Natural killer cell (primary cell): ENCODE measurements around the gene CPLX3. TPM values are rescaled to one million over a fixed set of nuclear protein-coding genes. Genes with fewer than 3 reads are reported as not detected.

ENCODE experiments used
- ATAC-seq, 3 donors: fragments of 150-1000 bp in 2 of 3; fragments of 200-7000 bp in 1 of 3; cut with Tn5 transposase; 1 replicate in 1 of 3; 2 replicates in 2 of 3; pipeline ENCODE4 v1.10.0; 2021; ENCODE audit warnings: mild to moderate bottlenecking in 2 of 3, moderate library complexity in 2 of 3
- DNase-seq, 2 donors: peaks; one replicate each; pipeline versions ENCODE4 v3.0.0 to v3.0.0-alpha.2; 2013 to 2021; ENCODE audit warnings: mixed read lengths in 1 of 2
- H3K27ac ChIP-seq: one replicate; pipeline ENCODE4 v1.5.1; 2013; ENCODE audit warnings: mild to moderate bottlenecking, low read length
- H3K27me3 ChIP-seq: one replicate; pipeline ENCODE4 v1.6.1; 2013; ENCODE audit warnings: low read length; ENCODE audit not compliant: control insufficient read depth, insufficient read depth
- H3K36me3 ChIP-seq: one replicate; pipeline ENCODE4 v1.6.1; 2013; ENCODE audit warnings: low read length; ENCODE audit not compliant: control insufficient read depth, insufficient read depth
- H3K4me1 ChIP-seq: one replicate; pipeline ENCODE4 v1.6.1; 2013; ENCODE audit warnings: low read length; ENCODE audit not compliant: control insufficient read depth, insufficient read depth
- H3K4me3 ChIP-seq: one replicate; pipeline ENCODE4 v1.5.1; 2013; ENCODE audit warnings: low read length
- H3K9me3 ChIP-seq: one replicate; pipeline ENCODE4 v1.6.1; 2013; ENCODE audit warnings: low read length; ENCODE audit not compliant: control insufficient read depth, insufficient read depth
- H3K27ac Mint-ChIP-seq, 2 donors: one replicate each; pipeline ENCODE4 v1.8.0; 2022; ENCODE audit warnings: mild to moderate bottlenecking in 2 of 2, mixed read lengths in 2 of 2, moderate library complexity in 1 of 2
- H3K27me3 Mint-ChIP-seq, 2 donors: one replicate each; pipeline ENCODE4 v1.8.0; 2022; ENCODE audit warnings: low read depth in 2 of 2, mixed read lengths in 2 of 2
- H3K36me3 Mint-ChIP-seq: one replicate; pipeline ENCODE4 v1.8.0; 2022; ENCODE audit warnings: mixed read lengths
- H3K4me1 Mint-ChIP-seq, 2 donors: one replicate each; pipeline ENCODE4 v1.8.0; 2022; ENCODE audit warnings: mixed read lengths in 2 of 2
- H3K4me3 Mint-ChIP-seq: one replicate; pipeline ENCODE4 v1.8.0; 2022; ENCODE audit warnings: mild to moderate bottlenecking, moderate library complexity, mixed read lengths
- H3K9me3 Mint-ChIP-seq, 2 donors: one replicate each; pipeline ENCODE4 v1.8.0; 2022; ENCODE audit warnings: mixed read lengths in 2 of 2
- WGBS: methylation state at CpG from one replicate; pipeline ENCODE4 v1.1.7; 2013; ENCODE audit warnings: missing lambda C conversion rate; ENCODE audit not compliant: insufficient coverage; 5-methylcytosine and 5-hydroxymethylcytosine counted together
- intact Hi-C: fragments of 100-400 bp; cut with micrococcal nuclease; formaldehyde crosslinking; loops from one replicate; pipeline ENCODE4 v1.14.2; 2022
- total RNA-seq, 4 donors: library from RNA; stranded (reverse); fragments of 120-200 nt in 1 of 4; gene quantifications; one replicate each; pipeline versions ENCODE4 v1.2.3 to v1.2.4, GENCODE V29; 2013 to 2022
- TF ChIP-seq, protein P1 (sequence below): fragments of 200-600 bp; IDR thresholded peaks from one replicate; pipeline ENCODE4 v1.8.0; 2022; ENCODE audit warnings: antibody characterized with exemption

CPLX3 gene
- total RNA-seq, 3 donors from 2014 or later (not counting 1 experiment from before 2014, with no cell fraction given) = 0.16 to 0.93 TPM; not detected in 1

DNA sequence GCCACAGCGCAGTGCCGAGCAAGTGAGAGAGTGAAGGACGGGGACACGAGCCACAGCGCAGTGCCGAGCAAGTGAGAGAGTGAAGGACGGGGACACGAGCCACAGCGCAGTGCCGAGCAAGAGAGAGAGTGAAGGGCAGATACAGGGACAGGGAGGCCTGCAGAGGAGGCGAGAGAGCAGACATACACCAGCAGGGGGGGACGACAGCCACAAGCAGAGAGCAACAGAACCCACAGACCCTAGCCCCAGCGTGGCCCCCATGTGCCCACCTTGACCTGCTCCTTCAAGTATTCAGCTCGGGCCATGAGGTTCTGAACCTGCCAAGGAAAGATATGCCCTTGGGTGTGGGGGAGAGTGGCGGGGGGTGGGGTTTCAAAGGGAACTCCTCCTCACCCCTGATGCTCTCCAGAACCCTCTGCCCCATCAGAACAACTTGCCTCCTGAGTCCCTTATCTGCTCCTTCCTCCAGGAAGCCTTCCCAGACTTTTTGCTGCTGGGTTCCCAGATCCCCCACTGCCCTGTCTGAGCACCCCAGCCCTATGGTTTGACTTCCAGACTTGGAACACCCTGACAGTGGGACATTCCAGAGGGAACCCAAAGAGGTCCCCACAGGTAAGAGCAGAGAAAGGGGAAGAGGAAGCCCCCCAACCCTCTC, 11.2 kb downstream of the CPLX3 start:
- Histone ChIP-seq H3K4me1 (peaks cover 14% of the 10 kb centered on the region), H3K9me3 (no peaks in the 10 kb centered on the region), H3K27ac (no peak overlapping the region), H3K27me3 (no peaks in the 10 kb centered on the region), H3K36me3 (peaks cover 6% of the 10 kb centered on the region), H3K4me3 (no peak overlapping the region)
- DNase-seq (no peak), ATAC-seq (no peak)
- no peaks in the 10 kb centered on the region for H3K9me3 Mint-ChIP-seq
- H3K4me1 Mint-ChIP-seq = peaks cover 4 to 27% of the 10 kb centered on the region in 2 donors
- H3K36me3 Mint-ChIP-seq = no peaks in the 10 kb centered on the region
- no peaks in the 10 kb centered on the region for H3K27me3 Mint-ChIP-seq
- intact Hi-C loops = no loop called here
- no peak overlapping the region for H3K4me3 Mint-ChIP-seq
- H3K27ac Mint-ChIP-seq = no peak overlapping the region
- 89% methylated on average over 14 of the region's 15 CpGs for whole genome bisulfite sequencing
- TF ChIP-seq, protein P1, sequence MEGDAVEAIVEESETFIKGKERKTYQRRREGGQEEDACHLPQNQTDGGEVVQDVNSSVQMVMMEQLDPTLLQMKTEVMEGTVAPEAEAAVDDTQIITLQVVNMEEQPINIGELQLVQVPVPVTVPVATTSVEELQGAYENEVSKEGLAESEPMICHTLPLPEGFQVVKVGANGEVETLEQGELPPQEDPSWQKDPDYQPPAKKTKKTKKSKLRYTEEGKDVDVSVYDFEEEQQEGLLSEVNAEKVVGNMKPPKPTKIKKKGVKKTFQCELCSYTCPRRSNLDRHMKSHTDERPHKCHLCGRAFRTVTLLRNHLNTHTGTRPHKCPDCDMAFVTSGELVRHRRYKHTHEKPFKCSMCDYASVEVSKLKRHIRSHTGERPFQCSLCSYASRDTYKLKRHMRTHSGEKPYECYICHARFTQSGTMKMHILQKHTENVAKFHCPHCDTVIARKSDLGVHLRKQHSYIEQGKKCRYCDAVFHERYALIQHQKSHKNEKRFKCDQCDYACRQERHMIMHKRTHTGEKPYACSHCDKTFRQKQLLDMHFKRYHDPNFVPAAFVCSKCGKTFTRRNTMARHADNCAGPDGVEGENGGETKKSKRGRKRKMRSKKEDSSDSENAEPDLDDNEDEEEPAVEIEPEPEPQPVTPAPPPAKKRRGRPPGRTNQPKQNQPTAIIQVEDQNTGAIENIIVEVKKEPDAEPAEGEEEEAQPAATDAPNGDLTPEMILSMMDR = no peak

DNA sequence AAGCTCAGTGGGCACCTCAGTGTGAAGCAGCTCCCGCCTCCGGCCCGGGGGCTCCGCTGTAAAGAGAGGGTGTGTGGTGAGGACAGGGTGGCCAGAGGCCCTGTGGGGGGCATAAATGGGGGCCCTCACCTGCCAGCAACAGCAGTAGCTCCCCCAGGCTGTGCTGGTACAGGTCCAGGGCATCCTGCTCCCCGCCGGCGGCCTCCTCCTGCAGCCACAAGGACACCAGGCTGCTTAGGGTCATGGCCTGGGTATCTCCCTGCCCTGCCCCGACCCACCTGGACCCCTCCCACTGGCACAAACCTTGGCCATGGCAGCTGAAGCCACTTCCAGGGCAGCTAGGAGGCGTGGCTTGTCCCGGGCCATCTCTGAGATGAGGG, 11.7 kb downstream of the CPLX3 start:
- H3K27ac Mint-ChIP-seq = no peak overlapping the region
- no peak overlapping the region for H3K4me3 Mint-ChIP-seq
- H3K27me3 Mint-ChIP-seq = no peaks in the 10 kb centered on the region
- no peaks in the 10 kb centered on the region for H3K9me3 ChIP-seq
- ATAC-seq (no peak), DNase-seq (no peak)
- WGBS = 94% methylated on average over 10 of the region's 10 CpGs
- H3K36me3 ChIP-seq = peaks cover 6% of the 10 kb centered on the region
- H3K4me1 Mint-ChIP-seq = peaks cover 4 to 32% of the 10 kb centered on the region in 2 donors
- TF ChIP-seq, protein P1 = no peak
- H3K27me3 ChIP-seq = no peaks in the 10 kb centered on the region
- intact Hi-C loops = no loop called here
- no peaks in the 10 kb centered on the region for H3K36me3 Mint-ChIP-seq
- H3K9me3 Mint-ChIP-seq = no peaks in the 10 kb centered on the region
- H3K4me1 ChIP-seq = peaks cover 16% of the 10 kb centered on the region
- no peak overlapping the region for H3K4me3 ChIP-seq
- no peak overlapping the region for H3K27ac ChIP-seq

DNA sequence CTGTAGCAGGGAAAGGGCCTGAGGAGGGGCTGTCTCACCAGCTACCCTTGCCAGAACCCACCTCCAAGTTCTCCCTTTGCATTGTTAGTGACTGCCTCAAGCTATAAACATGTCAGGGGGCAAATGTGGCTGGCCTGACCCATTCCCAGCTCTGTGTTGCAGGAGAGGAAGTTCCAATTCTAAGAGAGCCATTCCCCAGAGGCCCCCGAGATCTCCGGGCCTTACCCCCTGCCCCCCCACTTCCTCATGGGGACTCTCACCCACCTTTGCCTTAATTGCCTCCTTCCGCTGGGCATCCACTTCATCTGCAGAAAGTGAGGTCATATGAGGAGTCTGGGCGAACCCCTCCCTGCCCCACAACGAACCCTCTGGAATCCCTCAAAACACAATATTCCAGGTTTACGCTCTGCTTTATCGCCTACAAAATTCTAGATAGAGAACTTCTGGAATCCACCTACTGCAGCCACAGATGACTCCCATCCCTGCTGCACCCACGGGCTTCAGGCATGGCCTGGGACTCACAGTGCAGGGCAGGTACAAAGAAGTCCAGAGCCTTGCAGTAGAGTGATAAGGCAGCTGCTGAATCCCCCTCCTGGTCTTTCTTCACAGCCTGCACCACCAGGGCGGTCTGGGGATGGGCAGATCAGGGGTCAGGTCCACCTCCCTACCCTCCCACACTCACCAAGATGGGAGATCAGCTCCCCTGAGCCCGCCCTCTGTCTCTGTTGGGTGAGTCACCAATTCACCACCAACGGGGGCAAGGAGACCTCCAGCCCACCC, 12.5 kb downstream of the CPLX3 start:
- Mint-ChIP-seq H3K27me3 (no peaks in the 10 kb centered on the region), H3K4me3 (no peak overlapping the region), H3K36me3 (no peaks in the 10 kb centered on the region), H3K9me3 (no peaks in the 10 kb centered on the region), H3K27ac (no peak overlapping the region), H3K4me1 (peaks cover 4 to 39% of the 10 kb centered on the region in 2 donors)
- ATAC-seq = no peak
- intact Hi-C loops = no loop called here
- Histone ChIP-seq H3K36me3 (peaks cover 6% of the 10 kb centered on the region), H3K9me3 (no peaks in the 10 kb centered on the region), H3K27me3 (no peaks in the 10 kb centered on the region), H3K27ac (no peak overlapping the region), H3K4me3 (no peak overlapping the region), H3K4me1 (peaks cover 24% of the 10 kb centered on the region)
- WGBS = 94% methylated on average over 11 of the region's 11 CpGs
- TF ChIP-seq, protein P1 = no peak
- no peak for DNase-seq
